GM19025 (cell line): Measurements from ENCODE around the gene MAP2K4.
"Not testable (repeated sequence)": the region's sequence is repeated elsewhere in the genome, so short reads cannot be mapped to it uniquely, and the experiment has no call there.

ENCODE experiments used
- ATAC-seq: cut with Tn5 transposase; IDR thresholded peaks from one replicate; pipeline ENCODE4 v1.9.1; 2021; ENCODE audit warnings: mild to moderate bottlenecking, low read depth, moderate library complexity; ENCODE audit not compliant: unreplicated experiment

Gene MAP2K4

GRCh38 chr17:12136243-12136642 is 115.6 kb downstream of the MAP2K4 start:
- no peak for ATAC-seq

- no peak for ATAC-seq
Measured at GRCh38 chr17:12136646-12137045, 116.0 kb downstream of the MAP2K4 start.

DNA sequence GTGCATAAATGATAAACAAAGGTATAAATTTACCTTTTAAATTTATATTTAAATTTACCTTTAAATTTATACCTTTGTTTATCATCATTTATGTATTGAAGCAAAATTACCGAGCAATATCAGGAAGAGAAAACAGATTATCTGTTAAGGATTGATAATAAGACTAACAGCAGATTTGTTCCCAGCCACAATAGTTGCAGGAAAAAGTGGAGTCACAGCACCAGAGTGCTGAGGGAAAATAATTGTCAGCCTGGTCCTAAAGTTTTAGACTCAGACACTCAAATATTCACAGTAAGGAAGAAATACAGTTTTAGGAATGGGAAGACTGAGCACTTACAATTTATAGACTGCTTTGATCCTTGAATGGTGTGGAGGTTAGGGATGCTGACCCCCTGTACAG is 117.2 kb downstream of the MAP2K4 start:
- ATAC-seq, result no peak

GRCh38 chr17:12140685-12141084 is 120.0 kb downstream of the MAP2K4 start:
- no peak for ATAC-seq

GRCh38 chr17:12162187-12162586 is 141.5 kb downstream of the MAP2K4 start:
- not testable (repeated sequence) for ATAC-seq

DNA sequence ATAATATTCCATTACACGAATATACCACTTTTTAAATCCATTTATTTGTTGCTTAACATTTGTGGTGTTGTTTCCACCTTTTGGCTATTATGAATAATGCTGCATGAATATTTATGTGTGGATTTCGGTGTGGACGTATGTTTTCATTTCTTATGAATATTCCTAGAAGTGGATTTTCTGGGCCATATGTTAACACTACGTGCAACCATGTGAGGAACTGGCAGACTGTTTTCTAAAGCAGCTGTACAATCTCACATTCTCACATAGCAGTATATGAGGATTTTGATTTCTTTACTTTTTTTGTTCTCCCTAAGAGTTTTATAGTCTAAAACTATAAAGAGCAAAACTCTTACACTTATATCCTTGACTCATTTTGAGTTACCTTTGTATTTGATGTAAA is 143.4 kb downstream of the MAP2K4 start:
- ATAC-seq, result no peak

GRCh38 chr17:12178644-12179330 is 158.1 kb downstream of the MAP2K4 start:
- no peak for ATAC-seq

DNA sequence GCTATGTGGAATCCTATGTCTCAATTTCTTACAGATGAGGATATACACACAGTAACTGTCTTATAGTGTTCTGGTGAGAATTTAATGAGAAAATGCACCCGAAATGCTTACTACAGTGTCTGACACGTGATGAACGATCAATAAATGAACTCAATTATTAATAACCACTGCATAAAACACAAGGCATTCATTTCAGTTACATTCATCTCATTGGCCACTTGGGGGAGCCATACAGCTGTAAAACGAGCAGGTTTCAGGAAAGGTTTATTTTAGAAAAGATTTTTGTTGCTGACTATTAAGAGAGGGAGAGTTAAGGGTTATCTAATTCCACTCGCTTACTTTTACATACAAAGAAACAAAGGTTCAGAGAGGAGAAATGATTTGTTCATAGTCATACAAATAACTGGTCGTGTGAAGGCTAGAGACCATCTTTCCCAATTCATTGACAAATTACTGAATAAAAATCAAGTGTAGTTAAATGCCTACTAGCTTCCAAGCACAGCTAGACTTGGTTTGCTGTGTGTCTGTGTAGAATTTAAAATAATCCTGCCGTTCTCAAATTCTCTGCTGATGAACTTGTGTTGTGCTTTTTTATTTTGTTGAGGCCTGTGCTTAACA is 160.1 kb downstream of the MAP2K4 start:
- no peak for ATAC-seq

- no peak for ATAC-seq
Measured at GRCh38 chr17:12187658-12188057, 167.0 kb downstream of the MAP2K4 start.

GRCh38 chr17:12193144-12193735 is 172.6 kb downstream of the MAP2K4 start:
- no peak for ATAC-seq
